Spleen (tissue), 11 donors: ENCODE measurements around the gene LRRC23. TPM values are rescaled to one million over a fixed set of nuclear protein-coding genes. Genes with fewer than 3 reads are reported as not detected.
A peak's percentile ranks its signal among the peaks of the same experiment; 100 is the strongest.

Source experiments
- DNase-seq: peaks from one replicate; pipeline ENCODE4 v3.0.0-alpha.2; 2020
- H3K27ac ChIP-seq, 8 donors: fragments of 200-600 bp; sonication (generic) in 7 of 8; 1 replicate in 4 of 8; 2 replicates in 4 of 8; pipeline versions ENCODE4 v1.5.0 to v1.8.0; 2016 to 2021; ENCODE audit warnings: inconsistent platforms in 4 of 8, mild to moderate bottlenecking in 4 of 8, moderate library complexity in 1 of 8
- H3K27me3 ChIP-seq, 7 donors: fragments of 200-600 bp; sonication (generic) in 6 of 7; replicated peaks in 1 of 7; 1 replicate in 4 of 7; 2 replicates in 3 of 7; pipeline versions ENCODE4 v1.5.0 to v1.8.0; 2016 to 2021; ENCODE audit warnings: inconsistent platforms in 3 of 7, mild to moderate bottlenecking in 1 of 7
- H3K36me3 ChIP-seq, 6 donors: fragments of 200-600 bp; sonication (generic) in 5 of 6; 1 replicate in 4 of 6; 2 replicates in 2 of 6; pipeline versions ENCODE4 v1.5.0 to v1.8.0; 2016 to 2021; ENCODE audit warnings: inconsistent platforms in 2 of 6
- H3K4me1 ChIP-seq, 6 donors: fragments of 200-600 bp; sonication (generic) in 5 of 6; 1 replicate in 3 of 6; 2 replicates in 3 of 6; pipeline versions ENCODE4 v1.5.0 to v1.8.0; 2016 to 2021; ENCODE audit warnings: inconsistent platforms in 3 of 6
- H3K4me3 ChIP-seq, 8 donors: fragments of 200-600 bp; sonication (generic) in 7 of 8; 1 replicate in 4 of 8; 2 replicates in 4 of 8; pipeline versions ENCODE4 v1.5.0 to v1.8.0; 2016 to 2021; ENCODE audit warnings: inconsistent platforms in 4 of 8, mild to moderate bottlenecking in 4 of 8, moderate library complexity in 2 of 8
- H3K9me3 ChIP-seq, 8 donors: fragments of 200-600 bp; sonication (generic) in 7 of 8; 1 replicate in 4 of 8; 2 replicates in 4 of 8; pipeline versions ENCODE4 v1.5.0 to v1.8.0; 2016 to 2021; ENCODE audit warnings: inconsistent platforms in 4 of 8
- CTCF ChIP-seq, 11 experiments: fragments of 200-600 bp in 7 of 11; fragments of 450-650 bp in 4 of 11; sonication (generic) in 4 of 11; IDR thresholded peaks in 8 of 11; conservative IDR thresholded peaks in 3 of 11; 1 replicate in 7 of 11; 2 replicates in 4 of 11; pipeline versions ENCODE4 v1.4.0 to v1.8.0; 2016 to 2021; ENCODE audit warnings: antibody characterized with exemption in 11 of 11, inconsistent platforms in 4 of 11, mild to moderate bottlenecking in 1 of 11
- POLR2A ChIP-seq, 3 donors: fragments of 450-650 bp; IDR thresholded peaks; one replicate each; pipeline ENCODE4 v1.5.1; 2017; ENCODE audit warnings: antibody characterized with exemption in 3 of 3, mild to moderate bottlenecking in 1 of 3
- POLR2AphosphoS5 ChIP-seq, 3 donors: sonication (generic); formaldehyde crosslinking; IDR thresholded peaks; one replicate each; pipeline ENCODE4 v1.5.1; 2017; ENCODE audit warnings: antibody characterized with exemption in 3 of 3
- WGBS, 5 donors: extraction: QIAGEN DNeasy Blood & Tissue Kit in 3 of 5; methylation state at CpG; one replicate each; pipeline versions ENCODE4 v1.1.5 to v1.1.7; 2013 to 2018; 5-methylcytosine and 5-hydroxymethylcytosine counted together
- intact Hi-C: fragments of 100-400 bp; cut with DNase I; formaldehyde crosslinking; loops from one replicate; pipeline ENCODE4 v1.15.0; 2023; ENCODE audit warnings: low total_unique reads
- polyA plus RNA-seq, 3 donors: library from polyadenylated mRNA; stranded (reverse); fragments of 200-250 nt; gene quantifications; one replicate each; pipeline ENCODE4 v1.2.1, GENCODE V29; 2013
- total RNA-seq, 7 donors: library from RNA; depleted of rRNA in 3 of 7; stranded (reverse); fragments of >200 nt in 3 of 7; fragmentation: NEBNext Ultra II Directional in 4 of 7; extraction: Animal tissue kit (Norgen Biotek cat#: 25700) in 4 of 7; gene quantifications; one replicate each; pipeline versions ENCODE4 v1.1.0 to v1.2.1, GENCODE V29; 2016 to 2021
- donor health status: healthy with polysubstance abuse.
- donor health status: DM: no; HTN: no; CAD: no; lungs with moderate emphysema.
- donor health status: DM: no; HTN: no; CAD: no.
- donor health status: Bipolar disorder and iron deficiency.
- donor health status: healthy.
- donor health status: DM: no; HTN: no; CAD: no.
- donor health status: DM: yes; HTN: yes; CAD: no.

The LRRC23 gene
- total and polyA plus RNA-seq, 10 donors = 3.1 to 10.1 (median 6.4) TPM

- TF ChIP-seq POLR2A (IDR thresholded peaks at IDR 0.05) (peak in 1 of 3 donors; percentile 4), POLR2AphosphoS5 (IDR thresholded peaks at IDR 0.05) (peak; percentile 82 to 88 (median 82)), CTCF (IDR thresholded peaks at IDR 0.05 in 8 of 11, conservative IDR thresholded peaks at IDR 0.05 in 3 of 11) (peak; percentile 89 to 98 (median 95))
- DNase-seq = peak; percentile 96
- no peaks in the 10 kb centered on the region for H3K27me3 ChIP-seq
- peak overlapping the region; percentile 92 to 99 (median 96) for H3K27ac ChIP-seq
- peaks cover 0 to 28% (median 4%) of the 10 kb centered on the region in 6 donors for H3K36me3 ChIP-seq
- no peaks in the 10 kb centered on the region for H3K9me3 ChIP-seq
- H3K4me3 ChIP-seq = peak overlapping the region; percentile 47 to 81 (median 73)
- intact Hi-C loops = loop anchor here (10.0 kb wide), 1 partner anchor 170 kb away; no protein-coding TSS in a partner anchor
- WGBS, 5 donors = 2 to 6% (median 3%) methylated on average over 23 to 48 of the region's 48 CpGs
- H3K4me1 ChIP-seq = peaks cover 48 to 84% (median 70%) of the 10 kb centered on the region in 6 donors
Measured at GRCh38 chr12:6944381-6945186, 40.0 kb downstream of the LRRC23 start.

GRCh38 chr12:6945613-6946012 is 41.0 kb downstream of the LRRC23 start:
- H3K4me3 ChIP-seq = peak overlapping the region in 6 of 8 donors; percentile 14 to 81 (median 36)
- peak; percentile 79 for DNase-seq
- TF ChIP-seq POLR2A (IDR thresholded peaks at IDR 0.05) (no peak), POLR2AphosphoS5 (IDR thresholded peaks at IDR 0.05) (no peak), CTCF (IDR thresholded peaks at IDR 0.05 in 8 of 11, conservative IDR thresholded peaks at IDR 0.05 in 3 of 11) (no peak)

DNA sequence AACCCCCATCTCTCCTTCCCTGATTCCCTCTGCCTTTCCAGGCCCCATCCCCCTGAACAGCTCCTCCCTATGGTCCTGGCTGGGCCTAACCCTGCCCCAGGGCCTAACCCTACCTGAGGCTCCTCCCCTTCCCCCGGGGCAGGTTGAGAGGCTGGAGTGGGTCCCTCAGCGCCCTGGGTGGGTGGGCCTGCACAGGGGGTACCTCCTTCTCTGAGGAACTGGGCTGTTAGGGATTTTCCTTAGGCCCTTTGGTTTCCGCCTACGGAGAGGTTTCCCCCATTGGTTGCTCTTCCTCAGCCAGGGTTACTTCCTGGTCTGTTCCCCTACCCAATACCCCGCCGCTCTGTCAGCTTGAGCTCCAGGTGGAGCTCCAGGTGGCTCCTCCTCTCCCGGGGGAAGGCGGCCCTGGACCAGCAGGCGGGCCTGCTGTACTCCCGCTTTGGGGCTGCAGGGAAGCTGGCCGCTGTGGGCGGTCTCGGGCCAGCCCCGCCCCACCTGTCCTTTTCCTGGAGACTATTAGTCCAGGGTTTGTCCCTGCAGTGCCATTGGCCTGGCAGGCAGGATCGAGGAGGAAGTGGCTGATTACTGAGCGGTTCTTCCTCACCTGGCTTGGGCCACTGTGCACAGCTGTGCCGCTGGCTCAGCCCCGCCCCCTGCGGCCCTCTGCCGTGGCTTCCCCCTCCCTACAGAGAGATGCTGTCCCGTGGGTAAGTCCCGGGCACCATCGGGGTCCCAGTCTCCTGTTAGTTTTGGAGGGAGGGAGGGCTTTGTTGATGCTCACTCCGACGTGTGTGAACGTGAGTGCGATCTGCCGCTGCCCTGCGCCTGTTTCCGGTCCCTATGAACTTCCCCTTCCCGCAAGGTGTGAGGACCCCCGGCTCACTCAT is 41.7 kb downstream of the LRRC23 start:
- intact Hi-C loops = loop anchor here (10.0 kb wide), 1 partner anchor 169 kb away; no protein-coding TSS in a partner anchor
- WGBS, 5 donors = 7 to 24% (median 13%) methylated on average over 30 to 32 of the region's 32 CpGs
- Histone ChIP-seq H3K36me3 (peaks cover 0 to 14% (median 3%) of the 10 kb centered on the region in 6 donors), H3K27me3 (no peaks in the 10 kb centered on the region), H3K9me3 (no peaks in the 10 kb centered on the region), H3K4me3 (peak overlapping the region; percentile 14 to 81 (median 34)), H3K27ac (peak overlapping the region; percentile 80 to 99 (median 96)), H3K4me1 (peaks cover 53 to 98% (median 85%) of the 10 kb centered on the region in 6 donors)
- DNase-seq = peak; percentile 96
- TF ChIP-seq CTCF (IDR thresholded peaks at IDR 0.05 in 8 of 11, conservative IDR thresholded peaks at IDR 0.05 in 3 of 11) (peak in 4 of 11 experiments; percentile 5 to 37 (median 12)), POLR2A (IDR thresholded peaks at IDR 0.05) (no peak), POLR2AphosphoS5 (IDR thresholded peaks at IDR 0.05) (peak; percentile 85 to 89 (median 86))

More at GRCh38 chr12:6945613-6946012, 41.0 kb downstream of the LRRC23 start:
- peaks cover 53 to 94% (median 80%) of the 10 kb centered on the region in 6 donors for H3K4me1 ChIP-seq
- H3K9me3 ChIP-seq = no peaks in the 10 kb centered on the region
- H3K27me3 ChIP-seq = no peaks in the 10 kb centered on the region
- 54 to 77% (median 68%) methylated on average over 8 to 11 of the region's 11 CpGs for WGBS, 5 donors
- H3K36me3 ChIP-seq = peaks cover 0 to 21% (median 4%) of the 10 kb centered on the region in 6 donors
- H3K27ac ChIP-seq = peak overlapping the region; percentile 80 to 99 (median 96)
- intact Hi-C loops = loop anchor here (10.0 kb wide), 1 partner anchor 169 kb away; no protein-coding TSS in a partner anchor
